COLO668 (cell line): Measurements from ENCODE around the gene GFRA1.
"Not testable (repeated sequence)": the region's sequence is repeated elsewhere in the genome, so short reads cannot be mapped to it uniquely, and the experiment has no call there.

Experiments
- DNase-seq: peaks from one replicate; lab custom pipeline; 2025; ENCODE audit not compliant: unreplicated experiment; lab: John Stamatoyannopoulos, UW

GFRA1 gene

DNA sequence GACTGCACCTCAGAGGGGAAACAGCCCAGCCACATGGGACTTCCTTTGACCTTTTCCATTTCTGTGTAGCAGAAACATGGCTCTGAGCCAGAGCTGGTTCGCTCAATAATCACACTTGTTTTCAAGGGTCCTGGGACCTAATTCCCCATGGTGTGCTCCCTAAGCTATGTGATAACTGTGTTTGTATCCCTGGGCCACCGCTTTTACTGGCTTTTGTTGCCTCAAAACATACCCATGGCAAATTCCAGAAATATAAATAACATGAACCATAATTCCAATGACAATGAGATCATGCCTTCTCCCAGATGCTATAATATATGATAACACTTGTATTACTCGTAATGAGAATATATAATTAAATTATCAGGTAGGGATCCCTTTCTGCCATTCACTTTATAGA, 196.4 kb downstream of the GFRA1 start:
- no peak for DNase-seq

DNA sequence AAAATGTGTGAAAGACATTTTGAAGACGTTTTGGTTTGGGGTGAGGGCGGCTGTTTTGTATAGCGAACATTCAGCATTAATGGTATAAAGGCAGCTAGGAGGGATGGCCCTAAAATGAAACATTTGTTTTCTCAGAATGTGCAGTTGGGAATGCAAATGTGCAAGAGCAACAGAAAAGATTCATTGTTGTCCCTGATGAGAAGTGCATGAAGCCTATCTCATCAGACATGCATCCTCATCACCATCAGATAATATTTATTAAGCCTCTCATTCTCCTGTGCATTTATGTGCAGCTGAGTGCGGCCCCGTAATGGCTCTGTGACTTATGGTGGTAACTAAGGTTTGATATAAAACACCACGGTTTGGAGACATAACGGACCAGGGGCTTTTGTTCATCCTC, 199.5 kb downstream of the GFRA1 start:
- DNase-seq: no peak

DNA sequence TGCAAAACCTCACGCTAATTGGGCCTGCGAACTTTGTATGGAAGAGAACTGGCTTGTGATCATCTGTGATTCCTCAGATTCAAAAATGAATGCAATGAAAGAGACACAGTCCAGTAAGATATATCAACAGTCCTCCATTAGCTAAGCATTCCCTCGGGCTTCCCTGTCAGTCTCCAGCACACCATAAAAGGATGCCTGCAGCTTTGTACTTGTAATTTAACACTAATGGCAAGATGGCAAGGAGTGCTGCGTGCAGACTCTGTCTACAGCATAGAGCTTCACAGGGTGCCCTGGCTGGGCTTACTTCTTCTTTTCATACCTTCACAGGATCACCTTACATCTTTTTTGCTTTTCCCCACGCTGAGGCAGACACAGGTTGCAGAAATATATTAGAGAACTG, 200.0 kb downstream of the GFRA1 start:
- no peak for DNase-seq

DNA sequence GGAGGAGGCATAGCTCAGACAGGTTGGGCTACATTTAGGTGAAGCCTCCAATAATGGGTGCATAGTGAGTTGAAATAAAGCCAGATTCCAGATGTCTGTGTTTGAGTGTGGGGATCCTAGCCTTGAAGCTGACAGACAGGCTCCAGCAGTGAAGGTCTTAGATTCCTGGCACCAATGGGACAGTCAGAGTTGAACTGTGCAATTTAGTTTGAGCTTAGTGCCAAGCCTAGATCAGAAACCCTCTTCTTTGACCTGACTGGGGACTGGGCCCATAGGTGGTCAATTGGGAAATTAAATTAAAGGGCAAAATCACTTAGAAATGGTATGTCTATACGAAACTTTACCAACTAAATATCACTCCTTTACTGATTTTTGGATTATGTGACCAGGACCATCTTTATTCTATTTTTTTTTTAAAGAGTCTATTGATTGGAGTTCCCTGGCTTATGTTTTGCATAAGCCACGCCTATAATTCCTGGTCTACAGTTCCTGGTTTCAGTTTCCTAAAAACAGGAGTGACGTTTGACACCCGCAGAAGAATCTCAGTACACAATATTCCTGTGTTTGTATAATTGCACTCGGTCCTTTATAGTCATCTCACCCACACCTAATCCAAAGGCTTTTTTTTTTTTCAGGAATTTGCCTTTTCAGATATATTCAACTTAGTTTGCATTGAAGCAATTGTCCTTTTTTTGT, 201.4 kb downstream of the GFRA1 start:
- DNase-seq: no peak

DNA sequence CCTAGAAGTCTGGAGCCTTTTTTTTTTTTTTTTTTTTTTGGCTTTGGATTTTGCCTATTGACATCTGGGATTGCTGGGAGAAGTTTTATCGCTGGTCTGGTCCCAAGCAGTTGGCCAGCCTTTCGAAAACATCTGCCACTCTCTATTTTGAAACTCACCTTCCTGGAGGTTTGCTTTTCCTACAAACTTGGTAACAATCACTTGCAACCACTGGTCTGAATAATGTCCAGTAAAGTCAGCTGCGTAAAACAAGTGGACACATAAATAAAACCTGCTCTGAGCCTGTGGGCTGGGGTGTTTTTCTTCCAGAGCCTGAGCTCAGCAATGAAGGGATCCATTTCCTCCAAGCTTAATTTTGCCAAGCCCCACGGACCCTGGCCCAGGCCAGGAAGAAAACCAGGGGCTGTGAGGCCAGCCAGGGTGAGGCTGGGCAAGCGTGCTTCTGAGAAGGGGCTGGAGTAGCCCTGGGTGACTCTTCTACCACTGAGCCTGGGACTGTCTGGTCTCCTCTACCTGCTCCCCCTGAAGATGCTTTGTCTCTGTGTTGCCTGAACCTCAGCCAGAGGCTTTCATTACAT, 202.2 kb downstream of the GFRA1 start:
- no peak for DNase-seq

DNA sequence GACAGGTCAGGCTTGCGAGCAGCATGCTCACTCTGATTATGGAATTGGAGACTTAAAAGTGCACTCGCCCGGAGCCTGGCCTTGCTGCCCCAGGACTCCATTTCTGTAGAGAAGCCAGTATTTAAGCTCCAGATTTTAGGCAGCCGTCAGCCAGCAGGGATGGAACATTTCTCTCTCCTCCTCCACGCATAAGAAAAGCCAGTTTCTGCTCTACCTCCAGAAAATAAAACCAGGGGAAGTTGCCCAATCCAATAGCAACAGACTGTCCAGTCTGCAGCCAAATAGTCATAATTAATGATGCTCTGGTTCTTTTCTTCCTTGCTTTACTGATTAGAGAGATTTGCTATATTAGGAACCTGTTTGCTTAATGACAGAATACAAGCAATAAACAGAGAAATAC, 203.2 kb downstream of the GFRA1 start:
- DNase-seq: no peak

DNA sequence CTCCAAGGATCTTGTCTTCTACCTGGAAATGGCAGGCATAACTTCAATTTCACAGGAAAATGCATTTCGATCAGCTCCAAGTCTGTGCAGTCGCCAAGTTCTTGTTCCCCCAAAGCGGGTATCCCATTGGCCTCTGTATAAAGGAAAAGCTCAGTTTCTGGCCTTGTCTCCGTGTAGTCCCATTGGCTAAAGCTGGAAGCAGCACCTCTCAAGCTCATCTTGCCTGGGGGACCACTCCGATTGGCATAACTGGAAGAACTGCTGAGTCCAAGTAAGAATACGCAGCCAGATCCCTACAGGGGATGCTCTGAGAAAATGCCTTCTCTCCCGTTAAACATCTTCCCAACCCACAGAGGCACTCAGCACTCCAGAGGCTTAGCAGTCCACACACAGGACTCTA, 205.2 kb downstream of the GFRA1 start:
- no peak for DNase-seq

DNA sequence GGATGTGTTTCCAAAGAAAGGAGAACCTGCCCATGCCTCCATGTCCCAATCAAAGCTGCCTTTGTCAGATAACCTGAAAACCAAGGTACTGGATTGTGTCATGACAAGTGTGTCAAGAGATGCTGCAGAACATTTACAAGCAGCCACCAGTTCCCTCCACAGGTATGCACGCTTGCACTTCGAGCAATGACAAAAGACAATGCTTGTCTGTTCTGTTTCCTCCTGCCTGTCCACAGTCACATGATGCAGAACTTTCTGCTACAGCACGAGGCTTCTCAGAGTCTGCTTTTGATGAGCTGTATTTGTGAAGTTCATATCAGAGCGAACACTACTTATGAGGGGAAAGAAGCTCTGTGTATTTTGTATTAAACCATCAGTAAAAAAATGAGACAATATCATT, 209.9 kb downstream of the GFRA1 start:
- no peak for DNase-seq

DNA sequence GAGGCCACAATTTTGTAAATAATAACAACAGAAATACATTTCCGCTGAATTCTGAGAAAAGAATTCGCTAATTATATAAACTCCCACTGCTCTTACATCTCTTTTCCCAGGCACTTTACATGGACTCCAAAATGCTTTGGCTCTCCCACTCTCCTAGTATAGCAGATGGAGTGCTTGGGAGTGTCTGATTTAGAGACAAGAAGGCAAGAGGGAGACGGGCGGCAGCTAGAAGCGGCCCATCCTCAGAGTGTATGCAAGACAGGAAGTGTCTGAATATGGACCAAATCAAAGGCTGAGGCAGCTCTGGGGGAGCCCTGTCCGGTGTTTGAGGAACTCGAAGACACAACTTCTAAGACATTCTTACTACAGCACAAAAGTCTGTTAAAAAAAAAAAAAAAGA, 212.1 kb downstream of the GFRA1 start:
- no peak for DNase-seq

DNA sequence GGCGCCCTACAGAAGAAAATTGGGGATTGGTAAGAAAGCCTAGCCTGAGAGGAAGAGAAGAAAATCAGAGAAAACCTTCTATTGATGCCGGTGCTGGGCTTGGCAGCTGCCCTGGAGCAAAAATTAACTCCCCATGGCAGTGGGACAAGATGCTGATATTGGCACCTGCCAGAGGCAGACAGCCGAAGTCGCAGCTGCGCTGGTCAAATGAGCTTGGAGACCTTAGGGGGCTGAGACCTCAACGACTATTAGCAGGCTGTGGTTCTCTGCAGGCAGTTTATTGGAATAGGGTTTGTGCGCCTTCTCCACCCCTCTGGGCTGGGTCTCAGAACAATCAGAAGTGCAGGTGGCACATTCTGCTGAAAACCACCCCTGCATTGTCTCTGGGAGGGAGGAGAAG, 213.7 kb downstream of the GFRA1 start:
- no peak for DNase-seq

DNA sequence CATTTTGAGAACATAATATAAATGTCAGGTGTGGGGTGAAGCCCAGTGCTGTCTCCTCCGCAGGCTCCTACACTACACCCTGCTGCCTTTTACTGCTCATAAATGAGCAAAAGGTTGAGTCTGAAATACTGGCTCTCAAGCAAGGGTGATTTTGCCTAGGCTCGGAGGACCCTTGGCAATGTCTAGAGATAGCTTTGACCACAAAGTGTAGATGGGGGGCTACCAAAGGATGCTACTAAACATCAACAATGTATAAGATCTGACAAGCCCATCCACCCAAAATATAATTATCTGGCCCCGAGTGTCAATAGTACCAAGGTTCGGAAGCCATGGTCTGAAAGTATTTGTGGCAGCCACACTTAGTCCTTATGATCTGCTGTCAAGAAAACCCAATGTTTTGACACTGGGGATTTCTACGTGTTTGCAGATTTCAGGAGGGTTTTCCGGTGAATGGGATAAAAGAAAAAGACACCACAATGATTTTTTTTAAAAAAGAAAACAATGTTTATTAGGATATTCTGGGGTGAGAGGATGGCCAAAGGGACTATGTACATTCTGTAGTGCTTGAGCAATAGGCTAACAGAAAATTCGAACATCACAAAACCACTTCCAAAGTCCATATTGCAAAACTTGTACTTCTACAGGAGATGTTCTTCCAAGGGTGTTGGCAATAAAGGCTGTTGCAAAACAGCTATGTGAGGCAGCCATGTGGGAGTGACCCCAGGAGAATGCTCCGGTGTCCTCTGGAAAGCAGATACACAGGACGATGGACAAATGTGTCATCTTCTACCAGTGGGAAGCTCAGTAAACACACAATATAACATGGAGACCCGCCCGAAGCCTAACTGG, 216.3 kb downstream of the GFRA1 start:
- no peak for DNase-seq

DNA sequence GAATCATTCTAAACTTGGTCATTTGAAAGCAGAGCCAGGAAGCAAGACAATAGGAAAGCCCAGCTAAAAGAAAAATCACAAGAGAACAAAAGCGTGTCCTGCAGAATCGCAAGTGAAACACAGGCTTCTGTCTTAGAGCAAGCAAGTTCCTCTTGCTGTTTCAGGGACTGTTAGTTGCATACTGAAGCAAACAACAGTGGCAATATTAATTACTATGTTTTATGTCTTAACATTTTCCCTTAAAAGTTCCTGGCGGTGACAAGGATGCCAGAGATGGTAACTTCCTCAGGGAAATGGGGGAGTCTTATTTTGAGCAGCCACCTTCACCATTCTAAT, 217.1 kb downstream of the GFRA1 start:
- DNase-seq: no peak

DNA sequence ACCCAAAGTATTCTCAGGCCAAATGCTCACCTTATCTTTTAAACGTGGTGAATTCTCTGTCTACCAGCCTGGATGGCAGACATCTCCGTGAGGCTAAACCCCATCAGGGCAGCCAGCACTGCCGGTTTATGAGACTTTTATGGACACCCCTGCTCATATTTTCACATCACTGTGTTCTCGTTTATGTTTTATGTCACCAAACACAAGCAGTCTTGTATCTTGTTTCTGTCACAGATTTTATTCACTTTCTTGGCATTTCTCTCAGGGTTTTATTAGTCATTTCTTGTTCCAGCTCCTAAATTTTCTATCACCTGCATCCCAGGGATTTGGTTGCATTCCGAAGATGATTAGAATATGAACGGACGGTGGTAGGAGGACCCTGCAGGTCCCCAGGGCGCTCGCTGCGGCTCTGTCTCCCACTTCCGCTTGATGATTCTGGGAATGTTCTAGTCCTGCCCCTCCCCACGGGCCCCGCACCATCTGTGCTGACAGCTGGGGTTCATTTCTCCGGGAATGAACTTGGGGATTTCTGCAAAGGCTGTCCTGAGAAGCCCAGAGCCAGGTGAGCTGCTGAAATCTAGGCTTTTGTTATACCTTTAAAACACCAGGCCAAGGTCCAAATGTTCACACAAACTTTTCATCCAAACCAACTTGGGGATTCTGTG, 217.6 kb downstream of the GFRA1 start:
- no peak for DNase-seq

DNA sequence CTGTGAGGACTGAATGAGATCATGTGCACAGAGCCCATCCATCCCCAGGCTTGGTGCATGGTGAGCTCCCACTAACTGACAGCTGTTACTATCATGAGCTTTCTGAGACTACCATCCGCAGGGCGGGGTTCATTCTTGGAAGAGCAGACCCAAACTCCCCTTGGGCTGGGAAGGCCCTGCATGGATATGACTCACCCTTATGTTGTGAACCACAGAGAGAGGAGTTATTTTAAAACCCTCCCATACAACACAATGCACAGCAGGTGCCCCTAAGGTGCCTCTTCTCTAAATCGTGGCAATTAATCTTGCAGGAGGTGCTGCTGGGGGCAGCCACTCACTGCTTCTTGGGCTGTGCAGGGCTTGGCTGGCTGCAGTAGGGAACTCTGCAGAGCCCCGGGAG, 219.1 kb downstream of the GFRA1 start:
- no peak for DNase-seq

DNA sequence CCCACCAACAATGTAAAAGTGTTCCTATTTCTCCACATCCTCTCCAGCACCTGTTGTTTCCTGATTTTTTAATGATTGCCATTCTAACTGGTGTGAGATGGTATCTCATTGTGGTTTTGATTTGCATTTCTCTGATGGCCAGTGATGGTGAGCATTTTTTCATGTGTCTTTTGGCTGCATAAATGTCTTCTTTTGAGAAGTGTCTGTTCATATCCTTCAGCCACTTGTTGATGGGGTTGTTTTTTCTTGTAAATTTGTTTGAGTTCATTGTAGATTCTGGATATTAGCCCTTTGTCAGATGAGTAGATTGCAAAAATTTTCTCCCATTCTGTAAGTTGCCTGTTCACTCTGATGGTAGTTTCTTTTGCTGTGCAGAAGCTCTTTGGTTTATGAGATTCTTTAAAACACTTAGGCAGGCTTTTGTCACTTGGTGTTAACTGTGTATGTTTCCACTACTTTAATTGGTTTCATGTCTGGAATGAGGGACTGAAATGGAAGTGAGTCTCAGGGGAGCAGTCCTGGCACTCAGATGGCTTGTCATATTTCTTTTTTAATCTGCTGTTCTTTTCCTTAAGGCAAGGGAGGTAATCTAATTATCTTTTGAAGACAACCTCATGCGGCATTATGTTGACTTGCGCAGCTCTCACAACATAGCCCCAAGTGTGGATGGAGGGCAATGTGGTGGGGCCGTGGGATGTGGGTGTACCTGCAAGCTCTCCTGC, 219.8 kb downstream of the GFRA1 start:
- DNase-seq: not testable (repeated sequence)

DNA sequence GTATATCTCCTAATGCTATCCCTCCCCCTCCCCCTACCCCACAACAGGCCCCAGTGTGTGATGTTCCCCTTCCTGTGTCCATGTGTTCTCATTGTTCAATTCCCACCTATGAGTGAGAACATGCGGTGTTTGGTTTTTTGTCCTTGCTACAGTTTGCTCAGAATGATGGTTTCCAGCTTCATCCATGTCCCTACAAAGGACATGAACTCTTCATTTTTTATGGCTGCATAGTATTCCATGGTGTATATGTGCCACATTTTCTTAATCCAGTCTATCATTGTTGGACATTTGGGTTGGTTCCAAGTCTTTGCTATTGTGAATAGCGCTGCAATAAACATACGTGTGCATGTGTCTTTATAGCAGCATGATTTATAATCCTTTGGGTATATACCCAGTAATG, 220.5 kb downstream of the GFRA1 start:
- not testable (repeated sequence) for DNase-seq

DNA sequence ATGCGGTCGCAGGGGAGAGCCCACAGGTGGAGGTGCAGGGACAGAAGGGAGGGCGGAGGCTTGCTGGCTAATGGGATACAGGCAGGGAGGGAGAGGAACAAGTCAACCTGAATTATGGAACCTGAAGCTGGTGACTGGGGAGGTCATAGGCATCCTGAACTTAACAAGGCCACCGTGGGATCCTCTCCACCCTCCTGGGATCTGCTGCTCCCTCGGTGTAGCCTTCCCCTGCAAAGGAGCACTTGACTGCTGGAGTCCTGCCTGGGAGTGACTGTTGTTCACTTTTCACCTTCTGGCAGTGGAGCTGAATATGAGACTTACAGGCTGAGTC, 223.1 kb downstream of the GFRA1 start:
- DNase-seq: no peak

DNA sequence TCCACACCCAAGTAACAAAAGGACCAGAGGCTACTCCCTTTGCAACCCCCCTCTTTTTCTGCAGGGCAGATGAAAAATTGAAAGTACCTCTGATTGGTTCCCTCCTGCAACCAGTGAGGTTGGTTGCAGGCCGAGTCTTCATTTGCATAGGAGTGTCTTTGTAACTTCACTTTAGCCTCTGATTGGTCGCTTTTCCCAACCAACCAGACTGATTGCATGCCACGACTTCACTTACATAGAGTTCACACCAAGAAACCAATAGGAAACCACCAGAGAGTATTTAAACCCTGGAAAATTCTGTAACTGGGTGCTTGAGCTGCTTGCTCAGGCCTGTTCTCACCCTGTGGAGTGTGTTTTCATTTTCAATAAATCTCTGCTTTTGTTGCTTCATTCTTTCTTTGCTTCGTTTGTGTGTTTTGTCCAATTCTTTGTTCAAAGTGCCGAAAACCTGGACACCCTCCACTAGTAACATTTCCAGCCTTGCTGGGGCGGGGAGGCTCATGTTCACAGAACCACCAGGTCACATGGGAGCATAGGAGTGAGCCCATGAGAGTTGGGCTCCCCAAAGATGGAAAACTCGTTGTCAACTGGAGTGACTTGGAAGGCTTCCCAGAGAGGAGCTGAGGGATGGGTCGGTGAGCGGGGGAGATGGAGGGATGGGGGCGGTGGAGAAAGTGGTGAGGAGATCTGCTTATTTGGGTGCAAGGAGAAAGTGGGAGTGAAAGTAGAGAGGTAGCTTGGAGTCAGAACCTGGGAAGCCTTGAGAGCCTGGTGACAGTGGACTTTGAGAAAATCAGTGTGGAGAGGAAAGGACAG, 223.6 kb downstream of the GFRA1 start:
- no peak for DNase-seq

DNA sequence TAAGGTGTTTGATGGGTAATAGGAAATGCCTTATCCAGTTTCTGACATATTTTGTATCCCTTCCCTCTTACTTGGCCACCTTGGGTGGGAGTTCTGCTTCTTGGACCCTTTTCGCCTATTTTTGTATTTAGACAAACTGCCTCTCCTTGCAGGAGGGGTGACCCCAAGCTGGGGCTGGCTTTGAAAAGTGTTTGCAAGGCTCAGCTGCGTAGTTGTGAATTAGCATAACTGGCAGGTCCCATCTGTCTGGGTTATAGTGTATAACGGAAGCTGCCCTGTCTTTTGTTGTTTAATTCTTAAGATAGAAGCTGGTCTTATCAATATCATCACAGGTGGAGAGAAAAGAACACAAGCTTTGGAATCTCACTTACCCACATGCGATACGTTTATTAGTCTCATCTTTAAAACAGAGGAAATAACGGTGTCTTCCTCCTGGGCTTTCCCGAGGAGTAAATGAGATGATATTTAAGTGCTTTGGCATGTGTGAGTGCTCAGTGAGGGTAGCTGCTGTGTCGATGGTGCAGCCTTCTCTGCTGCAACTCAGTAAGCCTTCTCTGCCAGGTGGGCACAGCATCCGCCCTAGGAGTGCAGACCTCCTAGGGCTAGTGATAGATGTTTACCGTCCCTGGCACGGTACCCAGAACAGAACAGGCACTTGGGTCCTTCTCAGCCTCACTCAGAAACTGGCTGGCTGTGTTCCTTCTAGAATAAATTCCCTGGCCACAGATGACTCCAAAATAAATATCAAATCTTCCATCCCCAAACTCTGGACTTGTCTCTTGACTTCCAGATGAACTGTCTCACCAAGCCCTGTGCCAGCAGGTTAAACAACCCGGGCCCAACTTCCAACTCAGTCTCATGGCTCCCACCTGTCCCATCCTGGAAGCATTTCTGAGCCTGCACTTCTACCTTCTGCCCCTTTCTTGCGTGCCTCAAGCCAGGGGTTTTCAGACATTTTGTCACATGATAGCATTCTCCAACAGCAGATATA, 227.3 kb downstream of the GFRA1 start:
- no peak for DNase-seq
